Thoracic aorta (tissue), 2 donors: ENCODE results near the gene ASIC4. TPM values are rescaled to one million over a fixed set of nuclear protein-coding genes. Genes with fewer than 3 reads are reported as not detected.

Experiments
- ATAC-seq: fragments of 150-250 bp; one replicate; pipeline ENCODE4 v1.8.0; 2017; ENCODE audit warnings: low read depth; ENCODE audit not compliant: insufficient number of reproducible peaks, low FRiP score
- DNase-seq: peaks from one replicate; pipeline ENCODE4 v3.0.0-alpha.2; 2020; ENCODE audit warnings: low spot score
- H3K27ac ChIP-seq, 2 donors: fragments of 200-600 bp; sonication (generic); 1 replicate in 1 of 2; 2 replicates in 1 of 2; pipeline ENCODE4 v1.5.1; 2016; ENCODE audit warnings: mild to moderate bottlenecking in 2 of 2, moderate library complexity in 2 of 2
- H3K27me3 ChIP-seq: fragments of 200-600 bp; sonication (generic); replicated peaks from 2 replicates; pipeline ENCODE4 v1.6.0; 2016; ENCODE audit warnings: mild to moderate bottlenecking; ENCODE audit not compliant: insufficient read depth
- H3K36me3 ChIP-seq: fragments of 200-600 bp; sonication (generic); one replicate; pipeline ENCODE4 v1.5.1; 2016
- H3K4me1 ChIP-seq, 2 donors: fragments of 200-600 bp; sonication (generic); 1 replicate in 1 of 2; 2 replicates in 1 of 2; pipeline versions ENCODE4 v1.5.1 to v1.6.0; 2016; ENCODE audit warnings: low read depth in 2 of 2, mild to moderate bottlenecking in 1 of 2; ENCODE audit not compliant: control insufficient read depth in 1 of 2
- H3K4me3 ChIP-seq: fragments of 200-600 bp; sonication (generic); 2 replicates; pipeline ENCODE4 v1.5.1; 2016; ENCODE audit warnings: mild to moderate bottlenecking
- H3K9me3 ChIP-seq: fragments of 200-600 bp; sonication (generic); 2 replicates; pipeline ENCODE4 v1.5.1; 2016
- CTCF ChIP-seq: fragments of 200-600 bp; sonication (generic); IDR thresholded peaks from one replicate; pipeline ENCODE4 v1.5.1; 2019; ENCODE audit warnings: antibody characterized with exemption
- total RNA-seq, 2 donors: library from RNA; depleted of rRNA; stranded (reverse); fragments of >200 nt; gene quantifications; one replicate each; pipeline versions ENCODE4 v1.1.0 to v1.2.3, GENCODE V29; 2016

Gene ASIC4
- total RNA-seq, 2 donors from 2014 or later, result 0.41 TPM; not detected in 1

GRCh38 chr2:219549619-219550018 is 35.3 kb downstream of the ASIC4 start:
- no peak for TF ChIP-seq CTCF
- no peak overlapping the region for H3K27ac ChIP-seq
- no peak overlapping the region for H3K4me3 ChIP-seq
- ATAC-seq, result no peak
- peaks cover 10 to 21% of the 10 kb centered on the region in 2 donors for H3K4me1 ChIP-seq
- H3K27me3 ChIP-seq, result no peaks in the 10 kb centered on the region
- no peaks in the 10 kb centered on the region for H3K9me3 ChIP-seq
- H3K36me3 ChIP-seq, result no peaks in the 10 kb centered on the region
- no peak for DNase-seq

GRCh38 chr2:219551441-219552381 is 37.4 kb downstream of the ASIC4 start:
- Histone ChIP-seq H3K4me1 (peaks cover 10 to 18% of the 10 kb centered on the region in 2 donors), H3K36me3 (peaks cover 4% of the 10 kb centered on the region), H3K4me3 (peak overlapping the region; percentile 75), H3K9me3 (no peaks in the 10 kb centered on the region), H3K27ac (peak overlapping the region in 1 of 2 donors; percentile 34), H3K27me3 (no peaks in the 10 kb centered on the region)
- no peak for DNase-seq
- no peak for TF ChIP-seq CTCF
- ATAC-seq, result no peak

GRCh38 chr2:219552382-219553167 is 38.3 kb downstream of the ASIC4 start:
- peaks cover 10 to 18% of the 10 kb centered on the region in 2 donors for H3K4me1 ChIP-seq
- DNase-seq (peak; percentile 62), ATAC-seq (peak; percentile 93)
- H3K27ac ChIP-seq, result peak overlapping the region in 1 of 2 donors; percentile 34
- H3K36me3 ChIP-seq, result peaks cover 5% of the 10 kb centered on the region
- H3K9me3 ChIP-seq, result no peaks in the 10 kb centered on the region
- H3K27me3 ChIP-seq, result no peaks in the 10 kb centered on the region
- no peak for TF ChIP-seq CTCF
- peak overlapping the region; percentile 75 for H3K4me3 ChIP-seq

- ATAC-seq (no peak), DNase-seq (no peak)
- Histone ChIP-seq H3K36me3 (peaks cover 5% of the 10 kb centered on the region), H3K27me3 (no peaks in the 10 kb centered on the region), H3K4me3 (peak overlapping the region; percentile 75), H3K4me1 (peaks cover 10 to 18% of the 10 kb centered on the region in 2 donors), H3K27ac (no peak overlapping the region), H3K9me3 (no peaks in the 10 kb centered on the region)
- no peak for TF ChIP-seq CTCF
These were observed 38.8 kb downstream of the ASIC4 start for GRCh38 chr2:219553168-219553417.

GRCh38 chr2:219553463-219553963 is 39.2 kb downstream of the ASIC4 start:
- peaks cover 5% of the 10 kb centered on the region for H3K36me3 ChIP-seq
- no peaks in the 10 kb centered on the region for H3K9me3 ChIP-seq
- H3K4me3 ChIP-seq, result no peak overlapping the region
- no peak overlapping the region for H3K27ac ChIP-seq
- no peaks in the 10 kb centered on the region for H3K27me3 ChIP-seq
- DNase-seq (no peak), ATAC-seq (no peak)
- no peak for TF ChIP-seq CTCF
- peaks cover 10 to 18% of the 10 kb centered on the region in 2 donors for H3K4me1 ChIP-seq
